ENCODE data around the gene BNIP5.

DNA sequence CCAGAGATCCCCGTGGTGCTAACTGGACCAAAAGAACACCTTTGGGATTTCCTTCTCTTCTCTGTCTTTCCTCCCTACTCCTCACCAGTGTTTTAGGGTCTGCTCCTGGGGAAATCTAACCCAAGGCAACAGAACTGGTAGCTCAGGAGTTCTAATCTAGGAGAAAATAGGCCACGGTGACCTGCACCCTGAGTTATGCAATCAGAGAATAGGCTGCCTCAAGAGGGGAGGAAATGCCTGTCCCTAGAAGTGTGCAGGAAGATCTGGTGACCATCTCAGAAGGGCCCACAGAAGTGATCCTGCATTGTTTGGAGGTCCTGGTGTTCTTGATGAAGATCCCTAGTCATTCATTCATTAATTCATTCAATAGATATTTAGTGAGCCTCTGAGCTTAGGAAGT lies 47.4 kb upstream of the BNIP5 start:
- TF ChIP-seq, protein P1, sequence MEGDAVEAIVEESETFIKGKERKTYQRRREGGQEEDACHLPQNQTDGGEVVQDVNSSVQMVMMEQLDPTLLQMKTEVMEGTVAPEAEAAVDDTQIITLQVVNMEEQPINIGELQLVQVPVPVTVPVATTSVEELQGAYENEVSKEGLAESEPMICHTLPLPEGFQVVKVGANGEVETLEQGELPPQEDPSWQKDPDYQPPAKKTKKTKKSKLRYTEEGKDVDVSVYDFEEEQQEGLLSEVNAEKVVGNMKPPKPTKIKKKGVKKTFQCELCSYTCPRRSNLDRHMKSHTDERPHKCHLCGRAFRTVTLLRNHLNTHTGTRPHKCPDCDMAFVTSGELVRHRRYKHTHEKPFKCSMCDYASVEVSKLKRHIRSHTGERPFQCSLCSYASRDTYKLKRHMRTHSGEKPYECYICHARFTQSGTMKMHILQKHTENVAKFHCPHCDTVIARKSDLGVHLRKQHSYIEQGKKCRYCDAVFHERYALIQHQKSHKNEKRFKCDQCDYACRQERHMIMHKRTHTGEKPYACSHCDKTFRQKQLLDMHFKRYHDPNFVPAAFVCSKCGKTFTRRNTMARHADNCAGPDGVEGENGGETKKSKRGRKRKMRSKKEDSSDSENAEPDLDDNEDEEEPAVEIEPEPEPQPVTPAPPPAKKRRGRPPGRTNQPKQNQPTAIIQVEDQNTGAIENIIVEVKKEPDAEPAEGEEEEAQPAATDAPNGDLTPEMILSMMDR (IDR thresholded peaks at IDR 0.05) = no peak
- TF ChIP-seq EP300 (IDR thresholded peaks at IDR 0.05) = no peak

Measured in ovary (tissue), 3 donors.